GM12891 (cell line): ENCODE measurements around the gene UBXN11.

Experiments used
- PAX5 ChIP-seq: IDR thresholded peaks from 2 replicates; pipeline ENCODE4 v1.6.1; 2011; ENCODE audit warnings: low read length, moderate library complexity, mild to moderate bottlenecking; ENCODE audit not compliant: insufficient read depth, severe bottlenecking
- POLR2A ChIP-seq: IDR thresholded peaks from 2 replicates; pipeline ENCODE4 v1.6.1; 2011; ENCODE audit warnings: low read depth, low read length, control low read depth
- POLR2AphosphoS5 ChIP-seq: IDR thresholded peaks from 2 replicates; pipeline ENCODE4 v1.6.1; 2011; ENCODE audit warnings: low read depth, low read length, control low read depth
- POU2F2 ChIP-seq: IDR thresholded peaks from 2 replicates; pipeline ENCODE4 v1.6.1; 2011; ENCODE audit warnings: low read depth, mild to moderate bottlenecking, control low read depth, low read length, moderate library complexity
- SPI1 ChIP-seq: IDR thresholded peaks from 2 replicates; pipeline ENCODE4 v1.6.1; 2011; ENCODE audit warnings: low read depth, low read length, control low read depth
- TAF1 ChIP-seq: IDR thresholded peaks from 2 replicates; pipeline ENCODE4 v1.6.1; 2011; ENCODE audit warnings: low read depth, low read length, control low read depth

DNA sequence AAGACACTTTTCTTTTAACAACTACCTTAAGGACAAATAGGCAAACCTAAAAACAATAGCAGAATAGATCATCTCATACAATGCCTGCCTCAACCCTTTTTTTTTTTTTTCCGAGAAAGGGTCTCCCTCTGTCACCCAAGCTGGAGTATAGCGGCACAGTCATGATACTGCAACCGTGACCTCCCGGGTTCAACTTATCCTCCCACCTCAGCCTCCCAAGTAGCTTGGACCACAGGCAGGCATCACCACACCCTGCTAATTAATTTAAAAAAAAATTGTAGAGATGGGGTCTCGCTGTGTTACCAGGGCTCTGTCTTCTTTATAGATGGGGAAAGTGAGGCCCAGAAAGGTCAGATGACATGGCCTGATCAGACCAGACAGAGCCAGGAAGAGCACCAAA is 18.6 kb downstream of the UBXN11 start:
- TF ChIP-seq POLR2A, result no peak
- no peak for TF ChIP-seq SPI1
- TF ChIP-seq TAF1, result no peak
- no peak for TF ChIP-seq POLR2AphosphoS5
- TF ChIP-seq POU2F2, result no peak
- TF ChIP-seq PAX5, result no peak
